ENCODE results near the gene MTHFSD.

MTHFSD gene

DNA sequence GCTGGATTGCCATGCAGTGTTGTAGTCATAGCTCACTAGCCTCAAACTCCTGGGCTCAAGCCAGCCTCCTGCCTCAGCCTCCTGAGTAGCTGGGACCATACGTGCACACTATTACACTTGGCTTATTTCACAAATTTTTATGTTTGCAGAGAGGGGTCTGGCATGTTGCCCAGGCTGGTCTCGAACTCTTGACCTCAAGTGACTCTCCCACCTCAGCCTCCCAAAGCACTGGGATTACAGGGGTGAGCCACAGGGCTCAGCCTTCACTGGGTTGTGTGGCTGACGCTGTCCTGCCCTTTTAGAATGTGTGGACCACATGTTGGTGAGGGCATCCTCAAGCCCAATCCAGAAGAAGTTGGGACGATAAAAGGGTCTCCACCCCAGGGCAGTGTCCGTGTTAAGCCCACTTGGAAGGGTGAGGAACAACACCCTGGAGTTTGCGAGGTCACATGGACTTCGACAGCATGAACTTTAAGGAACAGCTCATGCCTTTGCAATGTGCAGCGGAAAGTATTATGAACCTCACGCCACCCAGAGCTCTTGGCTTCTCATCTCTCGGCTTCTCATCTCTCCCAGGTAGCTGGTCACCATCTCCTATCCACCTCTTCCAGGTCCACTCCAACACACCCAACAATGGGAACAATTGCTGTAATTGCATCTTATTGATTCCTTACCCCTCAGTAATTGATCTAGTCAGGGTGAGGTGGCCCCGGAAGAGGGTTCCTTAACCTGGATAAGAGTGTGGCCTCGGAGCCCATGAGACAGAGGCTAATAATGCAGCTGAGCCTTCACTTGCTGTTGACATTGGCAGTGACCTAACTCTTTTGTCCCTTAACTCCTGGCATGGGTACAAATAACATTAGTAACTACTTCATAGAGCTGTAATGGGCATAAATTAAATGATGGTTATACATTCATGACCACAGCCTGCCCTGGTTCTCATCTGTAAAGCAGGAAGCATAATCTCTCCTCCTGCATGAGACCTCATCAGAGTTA is 30.0 kb upstream of the MTHFSD start:
- DNase-seq = no peak

DNA sequence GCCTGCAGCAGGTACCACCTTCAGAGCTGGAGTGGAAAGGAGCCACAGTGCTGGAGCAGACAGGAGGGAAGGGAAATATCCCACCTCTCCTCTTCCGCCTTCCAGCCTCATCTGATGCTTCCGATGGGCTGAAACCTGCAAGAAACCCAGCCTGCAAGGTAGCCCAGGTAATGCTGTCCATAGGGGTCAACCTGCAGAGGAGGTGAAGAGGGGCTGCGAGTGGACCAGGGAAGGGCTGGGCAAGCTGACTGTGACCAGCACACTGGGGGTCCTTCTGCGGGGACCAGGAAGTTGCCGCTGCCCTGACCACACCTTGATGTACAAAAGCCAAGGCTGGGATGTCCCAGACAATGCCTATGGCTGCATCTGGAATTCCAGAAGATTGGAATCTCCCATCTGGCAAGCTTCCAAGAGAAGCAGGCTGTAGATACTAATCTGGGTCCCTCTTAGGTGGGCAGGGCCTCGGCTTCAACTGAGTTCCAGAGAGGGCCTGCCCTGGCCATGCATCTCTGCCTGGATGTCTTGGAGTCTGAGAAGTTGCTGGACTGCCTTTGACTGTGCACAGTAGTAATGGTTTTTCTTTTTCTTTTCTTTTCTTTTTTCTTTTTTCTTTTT is 29.1 kb upstream of the MTHFSD start:
- DNase-seq = no peak

DNA sequence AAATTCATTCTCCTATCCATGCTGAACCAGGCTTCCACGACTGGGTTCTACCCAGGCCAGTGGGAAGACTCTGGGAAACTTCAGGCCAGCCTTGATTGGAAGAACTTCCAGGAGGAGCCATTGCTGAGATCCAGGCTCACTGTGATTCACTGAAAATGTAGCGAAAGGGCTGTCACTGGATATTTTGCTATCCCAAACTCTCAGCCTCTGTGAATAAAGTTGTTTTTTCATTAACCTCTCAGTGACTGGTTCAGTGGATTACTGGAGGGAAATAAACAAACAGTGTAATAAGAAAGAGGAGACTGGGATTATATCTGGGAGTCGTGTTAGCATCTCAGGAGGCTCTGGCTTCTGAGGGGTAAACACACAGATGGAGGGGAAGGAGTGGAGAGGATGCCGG is 26.4 kb upstream of the MTHFSD start:
- DNase-seq = no peak

DNA sequence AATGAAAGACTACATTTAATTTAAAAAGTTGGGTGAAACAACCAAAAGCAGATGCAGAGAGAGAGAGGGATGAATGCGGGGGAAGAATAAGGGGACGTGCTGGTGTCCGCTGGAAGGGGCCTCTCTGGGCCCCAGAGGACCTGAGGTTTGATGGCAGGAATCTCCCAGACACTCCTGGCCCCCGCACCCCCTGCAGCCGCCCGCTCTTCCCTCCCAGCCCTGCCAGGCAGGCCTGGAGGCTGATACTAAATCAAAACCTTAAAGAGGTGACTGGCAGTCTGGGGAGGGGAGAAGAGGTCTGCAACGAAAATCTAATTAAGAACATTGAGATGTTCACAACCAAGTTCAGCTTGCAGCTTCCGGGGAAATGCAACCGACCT is 25.7 kb upstream of the MTHFSD start:
- DNase-seq = no peak

DNA sequence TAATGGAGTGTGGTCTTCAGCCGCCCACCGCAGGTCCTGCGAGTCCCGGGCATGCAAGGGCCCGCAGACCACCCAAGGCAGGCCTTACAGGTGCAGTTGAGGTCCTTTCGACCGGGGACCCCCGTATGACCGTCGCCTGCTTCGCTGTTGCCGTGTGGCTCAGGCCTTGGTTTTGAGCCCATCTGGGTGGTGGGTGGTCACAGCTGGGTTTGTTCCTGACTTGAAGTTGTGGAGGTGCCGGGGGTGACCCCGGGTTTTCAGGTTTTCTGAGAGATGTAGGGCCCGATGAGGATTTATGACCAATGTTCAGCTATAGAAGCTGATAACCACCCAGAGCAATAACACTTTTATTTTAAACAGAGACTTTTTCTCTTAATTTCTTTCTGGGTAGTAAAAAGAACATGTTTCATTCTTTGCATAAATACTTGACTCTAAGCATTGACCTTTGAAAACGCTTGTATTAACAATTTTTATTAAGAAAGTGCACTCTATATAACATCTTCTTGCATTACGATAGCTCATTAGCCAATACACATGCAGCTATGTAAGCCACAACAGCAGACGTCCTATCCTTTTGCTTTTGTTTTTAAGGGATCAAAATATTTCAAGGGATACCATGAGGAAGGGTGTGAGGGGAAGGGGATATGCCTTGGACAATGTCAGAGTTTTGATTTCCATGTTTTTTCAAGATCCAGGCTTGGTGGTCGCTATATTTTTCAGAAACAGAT is 25.2 kb upstream of the MTHFSD start:
- DNase-seq = no peak

DNA sequence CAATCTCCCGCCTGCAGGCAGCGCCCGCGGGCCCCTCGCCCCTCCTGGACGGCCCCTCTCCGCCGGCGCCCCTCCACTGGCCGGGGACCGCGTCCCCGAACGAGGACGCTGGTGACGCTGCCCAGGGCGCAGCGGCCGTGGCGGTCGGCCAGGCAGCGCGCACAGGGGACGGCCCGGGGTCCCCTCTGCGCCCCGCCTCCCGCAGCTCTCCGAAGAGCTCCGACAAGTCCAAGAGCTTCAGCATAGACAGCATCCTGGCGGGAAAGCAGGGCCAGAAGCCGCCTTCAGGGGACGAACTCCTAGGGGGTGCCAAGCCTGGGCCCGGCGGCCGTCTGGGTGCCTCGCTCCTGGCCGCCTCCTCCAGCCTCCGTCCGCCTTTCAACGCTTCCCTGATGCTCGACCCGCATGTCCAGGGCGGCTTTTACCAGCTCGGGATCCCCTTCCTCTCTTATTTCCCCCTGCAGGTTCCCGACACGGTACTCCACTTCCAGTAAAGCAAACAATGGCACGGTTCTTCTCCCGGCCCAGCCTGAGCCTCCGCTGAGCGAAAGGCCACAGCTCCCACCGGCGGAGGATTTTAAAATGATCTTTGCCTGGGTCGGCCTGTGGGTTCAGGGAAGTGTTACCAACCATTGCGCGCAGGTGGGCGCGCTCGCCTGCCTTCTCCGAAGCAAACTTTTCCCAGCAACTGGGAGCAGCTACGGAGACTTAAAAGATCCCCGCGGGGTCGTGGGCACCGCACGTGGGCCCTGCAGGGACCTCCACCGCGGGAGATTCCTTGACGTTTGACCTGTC is 24.4 kb upstream of the MTHFSD start:
- DNase-seq = no peak

DNA sequence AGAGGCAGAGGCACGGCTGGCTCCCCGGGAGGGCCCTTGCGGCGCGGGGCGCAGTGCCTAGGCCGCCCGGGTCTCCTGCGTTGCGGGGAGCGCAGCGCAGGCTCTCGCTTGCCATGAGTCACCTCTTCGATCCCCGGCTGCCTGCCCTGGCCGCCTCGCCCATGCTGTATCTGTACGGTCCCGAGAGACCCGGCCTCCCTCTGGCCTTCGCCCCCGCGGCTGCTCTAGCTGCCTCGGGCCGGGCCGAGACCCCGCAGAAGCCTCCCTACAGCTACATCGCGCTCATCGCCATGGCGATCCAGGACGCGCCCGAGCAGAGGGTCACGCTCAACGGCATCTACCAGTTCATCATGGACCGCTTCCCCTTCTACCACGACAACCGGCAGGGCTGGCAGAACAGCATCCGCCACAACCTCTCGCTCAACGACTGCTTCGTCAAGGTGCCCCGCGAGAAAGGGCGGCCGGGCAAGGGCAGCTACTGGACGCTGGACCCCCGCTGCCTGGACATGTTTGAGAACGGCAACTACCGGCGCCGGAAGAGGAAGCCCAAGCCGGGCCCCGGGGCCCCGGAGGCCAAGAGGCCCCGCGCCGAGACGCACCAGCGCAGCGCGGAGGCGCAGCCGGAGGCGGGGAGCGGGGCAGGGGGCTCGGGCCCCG is 23.7 kb upstream of the MTHFSD start:
- no peak for DNase-seq

DNA sequence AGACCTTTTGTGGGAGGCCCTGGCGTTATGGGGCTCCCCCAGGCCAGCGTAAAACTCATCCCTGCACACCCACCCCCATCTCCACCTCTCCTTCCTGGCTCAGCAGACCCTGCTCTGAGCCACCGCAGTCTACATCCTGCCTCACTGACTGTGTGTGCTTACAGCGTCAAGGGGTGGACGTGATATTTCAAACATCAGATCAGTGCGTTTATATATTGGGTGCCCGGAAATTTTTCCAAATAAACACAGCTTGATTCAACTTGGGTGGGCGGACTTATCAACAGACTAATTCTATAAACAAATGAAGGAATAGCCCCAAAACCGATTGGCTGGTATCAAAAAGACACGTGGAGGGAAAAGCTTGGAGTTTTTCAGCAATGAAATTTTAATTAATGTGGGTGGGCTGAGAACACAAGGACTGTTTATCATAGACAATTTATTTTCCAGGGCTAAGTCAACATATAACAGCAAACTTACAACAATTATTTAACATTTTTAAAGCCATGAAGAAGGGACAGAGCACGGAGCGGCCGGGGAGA is 23.1 kb upstream of the MTHFSD start, which contains the start of gene FOXL1:
TSS of gene FOXL1 (plus strand) at position 489 of the 539 bp plus-strand sequence. CDS start 175 bp downstream, outside the sequence.
- no peak for DNase-seq

DNA sequence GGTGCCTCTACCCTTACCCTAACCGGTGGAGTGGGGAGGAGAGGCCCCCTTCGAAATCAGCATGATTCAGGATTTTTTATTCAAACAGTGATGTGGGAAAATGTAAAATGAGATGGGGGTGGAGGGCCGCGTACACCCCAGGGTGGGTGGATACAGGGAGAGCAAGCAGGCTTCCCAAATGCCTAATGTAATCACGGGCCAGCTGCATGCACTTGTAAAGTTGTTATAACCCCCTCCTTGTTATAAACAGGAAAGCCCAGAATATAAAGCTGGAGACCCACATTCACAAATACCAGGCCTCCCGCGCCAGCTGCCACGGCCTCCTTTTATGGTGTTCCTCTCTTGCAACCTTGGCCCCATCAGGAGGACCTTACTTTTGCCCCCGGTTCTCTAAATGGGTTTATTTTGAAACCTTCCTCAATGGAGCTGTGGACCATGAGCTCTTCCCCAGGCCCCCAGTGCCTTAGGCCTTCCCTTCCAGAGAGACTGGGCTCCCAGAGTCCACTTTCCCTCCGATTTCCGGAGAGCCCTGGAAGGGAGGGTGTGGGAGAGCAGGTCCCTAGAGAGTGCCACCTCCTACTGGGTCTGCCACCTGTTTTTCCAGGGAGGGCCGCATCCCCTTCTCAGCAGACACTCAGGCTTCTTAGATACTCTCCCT is 22.4 kb upstream of the MTHFSD start:
- no peak for DNase-seq

DNA sequence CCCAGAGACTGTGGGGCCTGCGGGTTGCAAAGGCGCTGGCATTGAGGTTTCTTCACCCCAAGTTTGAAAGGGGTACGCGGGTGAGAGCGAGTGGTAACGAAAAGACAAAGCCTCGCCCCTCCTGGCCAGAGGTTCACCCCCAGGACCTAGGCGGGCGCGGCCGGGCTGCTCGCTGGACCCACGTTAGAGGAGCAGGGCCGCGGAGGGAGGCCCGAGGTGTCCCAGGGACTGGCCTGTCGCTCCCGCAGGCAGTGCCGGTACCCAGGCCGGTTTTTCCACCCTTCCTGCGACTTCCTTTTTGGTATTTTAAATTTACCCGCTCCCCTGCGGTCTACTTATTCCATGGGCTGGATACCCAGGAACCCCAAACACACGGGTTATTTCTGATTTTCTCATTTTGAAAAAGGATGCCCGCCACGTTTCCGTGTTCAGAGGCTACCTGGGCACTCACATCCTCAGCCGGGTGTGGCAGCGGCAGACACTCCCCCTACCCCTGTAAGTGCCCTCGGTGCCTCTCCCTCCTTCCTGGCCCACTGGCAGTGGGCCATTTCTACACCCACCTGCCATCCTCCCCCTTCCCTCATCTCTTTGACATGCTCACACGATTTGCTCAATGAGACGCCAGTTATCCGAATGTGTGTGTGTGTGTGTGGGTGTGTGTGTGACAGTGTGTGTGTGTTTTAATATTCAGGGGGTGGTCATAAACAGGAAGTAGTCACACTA is 21.7 kb upstream of the MTHFSD start:
- DNase-seq = no peak

DNA sequence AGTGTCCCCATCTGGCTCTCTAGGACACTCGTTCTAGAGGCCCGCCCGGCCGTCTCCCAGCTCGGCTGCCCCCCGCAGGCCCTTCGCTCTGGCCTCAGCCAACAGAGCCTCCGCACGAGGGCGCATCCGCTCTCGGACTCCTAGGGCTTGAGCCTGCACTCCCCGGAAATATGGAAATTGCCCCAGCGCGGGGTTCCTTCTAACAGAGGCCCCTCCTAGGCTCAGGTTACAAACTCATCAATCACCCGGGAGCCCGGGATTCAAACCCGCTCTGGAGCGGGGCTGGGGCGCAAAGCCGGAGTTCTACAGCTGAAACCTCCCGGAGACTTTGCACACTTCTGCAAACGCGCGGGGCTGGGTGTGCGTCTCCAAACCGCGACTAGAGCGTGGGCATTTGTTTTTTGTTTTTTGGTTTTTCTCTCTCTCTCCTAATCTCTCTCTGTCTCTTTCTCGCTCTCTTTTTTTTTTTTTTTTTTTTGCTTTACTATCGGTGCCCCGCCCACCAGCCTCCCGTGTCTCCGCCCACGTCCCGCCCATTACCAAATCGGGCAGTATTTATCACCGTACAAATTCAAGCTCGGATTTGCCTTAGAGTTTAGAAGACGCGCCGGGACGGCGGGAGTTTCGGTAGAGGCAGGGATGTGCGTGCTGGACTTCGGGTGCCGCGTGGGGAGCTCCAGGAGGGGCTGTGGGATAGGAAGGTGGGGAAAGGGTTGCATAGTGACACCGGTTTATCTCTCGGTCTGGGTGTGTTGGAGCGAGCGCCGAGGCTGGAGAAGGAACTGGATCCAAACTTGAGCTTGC is 20.9 kb upstream of the MTHFSD start:
- peak in 3 of 56 donors; percentile 2 to 22 (median 16) for DNase-seq

DNA sequence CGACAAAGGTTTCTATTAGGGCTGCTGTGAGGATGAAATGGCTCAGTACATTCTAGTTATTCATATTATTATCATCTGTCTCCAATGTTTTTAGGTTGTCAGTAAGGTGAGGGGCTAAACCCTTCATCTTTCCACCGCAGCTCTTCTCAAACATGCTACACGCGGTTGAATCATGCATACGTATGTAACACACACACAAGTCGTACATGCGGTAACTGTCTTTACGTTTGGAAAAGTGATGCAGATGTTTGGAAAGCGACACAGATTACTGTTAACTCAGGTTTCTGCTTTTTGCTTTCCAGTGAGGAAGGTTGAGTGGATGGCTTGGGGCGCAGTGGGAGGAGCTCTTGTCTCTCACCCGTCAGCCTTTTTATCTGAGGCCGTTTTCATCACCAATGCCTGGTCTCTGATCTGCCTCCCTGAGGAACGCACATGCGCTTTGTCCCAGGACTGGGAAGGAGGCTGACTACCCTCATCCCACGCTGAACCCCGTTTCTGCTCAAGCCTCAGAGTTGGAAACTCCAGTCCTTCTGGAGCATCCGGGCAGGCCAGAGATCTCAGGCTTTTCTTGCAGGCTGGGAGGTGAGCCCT is 20.2 kb upstream of the MTHFSD start:
- DNase-seq = no peak

DNA sequence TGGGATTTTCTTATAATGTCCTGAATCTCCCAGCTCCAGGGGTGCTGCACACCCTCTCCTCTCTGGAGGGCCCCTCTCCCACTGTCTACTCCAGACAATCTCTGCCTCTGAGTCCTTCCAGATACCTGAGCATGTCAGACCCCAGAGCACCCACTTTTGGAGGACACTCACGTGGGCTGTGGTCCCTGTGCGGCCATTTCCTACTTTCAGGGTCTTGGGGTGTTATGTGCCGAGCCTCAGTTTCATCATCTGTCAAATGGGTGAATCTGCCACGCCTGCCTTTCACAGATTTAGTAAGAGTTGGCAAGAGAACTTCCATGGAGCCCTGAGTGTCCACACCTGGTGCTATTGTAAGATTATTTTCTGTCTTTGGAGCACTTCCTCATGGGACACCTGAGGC is 19.6 kb upstream of the MTHFSD start:
- DNase-seq = no peak

DNA sequence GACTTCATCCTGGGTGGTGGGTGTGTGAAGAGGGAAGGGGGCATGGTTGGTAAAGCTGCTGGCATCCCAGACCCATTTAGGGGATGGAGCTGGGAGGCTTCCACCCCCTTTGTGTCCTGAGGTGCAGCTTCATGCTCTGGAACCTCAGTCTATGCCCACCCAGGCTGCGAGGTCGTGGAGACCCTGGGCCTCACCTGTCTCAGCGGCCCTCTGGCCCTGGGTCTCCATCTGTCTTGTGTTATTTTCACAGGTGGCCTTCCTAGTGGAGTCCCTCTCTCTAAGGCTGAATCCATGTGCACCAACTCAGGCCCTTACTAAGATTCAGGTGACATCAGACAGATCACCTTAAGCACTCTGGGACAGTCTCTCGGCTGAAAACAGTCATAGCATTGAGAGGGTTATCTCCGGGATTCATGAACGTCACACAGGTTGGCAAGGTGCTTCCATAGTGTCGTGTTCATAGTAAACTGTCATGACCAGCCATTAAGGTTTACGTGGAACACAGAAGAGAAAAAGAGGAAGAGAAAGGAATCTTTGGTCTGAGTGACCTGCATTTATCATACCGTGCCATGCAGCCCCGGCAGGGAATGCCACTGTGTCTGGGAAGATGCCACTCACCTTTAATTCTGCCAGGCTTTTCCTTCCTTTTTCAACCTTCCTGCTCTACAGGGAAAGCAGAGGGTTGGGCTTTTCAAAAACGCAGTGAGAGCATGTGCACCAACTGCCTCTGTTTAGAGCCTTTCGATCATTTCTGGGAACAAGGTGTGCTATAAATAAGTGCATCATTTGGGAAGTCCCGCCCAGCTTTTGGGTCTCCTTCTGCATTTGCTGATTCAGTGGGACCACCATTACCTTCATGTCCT is 18.8 kb upstream of the MTHFSD start:
- no peak for DNase-seq

DNA sequence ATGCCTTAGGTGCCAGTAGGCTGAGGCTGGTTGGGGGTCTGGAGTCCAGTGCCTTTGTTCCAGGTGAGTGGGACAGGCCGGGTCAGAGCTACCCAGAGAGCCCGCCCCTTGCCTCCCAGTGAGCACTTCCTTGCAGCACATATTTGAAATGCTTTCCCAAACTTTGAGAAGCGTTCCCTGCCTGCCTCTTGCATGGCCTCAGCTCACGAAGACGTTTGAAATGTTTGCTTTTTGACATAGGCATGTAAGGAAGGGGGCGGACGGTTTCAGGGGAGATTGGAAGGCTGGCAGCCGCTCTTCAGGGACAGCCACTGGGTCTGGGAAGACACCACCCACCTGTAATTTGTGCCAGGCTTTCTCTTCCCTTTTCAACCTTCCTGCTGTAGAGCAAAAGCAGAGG is 18.2 kb upstream of the MTHFSD start:
- DNase-seq = no peak

DNA sequence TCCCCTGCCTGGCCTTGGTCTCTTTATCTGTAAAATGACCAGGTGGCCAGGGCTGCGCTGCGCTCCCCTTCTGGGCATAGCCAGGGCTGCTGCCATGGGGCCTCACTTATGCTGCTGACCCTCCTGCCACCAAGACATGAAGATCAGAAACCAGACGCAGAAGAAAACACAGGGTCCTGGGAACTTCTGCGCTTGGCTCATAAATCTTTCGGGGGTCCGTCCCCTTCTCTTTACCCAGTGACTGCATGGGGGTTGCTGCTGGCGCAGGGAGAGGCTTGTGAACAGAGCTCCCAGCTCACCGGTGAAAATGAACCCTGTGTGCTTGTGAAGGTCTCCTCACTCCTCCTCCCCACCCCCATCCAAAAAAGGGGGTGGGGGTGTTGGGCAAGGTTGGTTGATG is 17.6 kb upstream of the MTHFSD start:
- DNase-seq = no peak

DNA sequence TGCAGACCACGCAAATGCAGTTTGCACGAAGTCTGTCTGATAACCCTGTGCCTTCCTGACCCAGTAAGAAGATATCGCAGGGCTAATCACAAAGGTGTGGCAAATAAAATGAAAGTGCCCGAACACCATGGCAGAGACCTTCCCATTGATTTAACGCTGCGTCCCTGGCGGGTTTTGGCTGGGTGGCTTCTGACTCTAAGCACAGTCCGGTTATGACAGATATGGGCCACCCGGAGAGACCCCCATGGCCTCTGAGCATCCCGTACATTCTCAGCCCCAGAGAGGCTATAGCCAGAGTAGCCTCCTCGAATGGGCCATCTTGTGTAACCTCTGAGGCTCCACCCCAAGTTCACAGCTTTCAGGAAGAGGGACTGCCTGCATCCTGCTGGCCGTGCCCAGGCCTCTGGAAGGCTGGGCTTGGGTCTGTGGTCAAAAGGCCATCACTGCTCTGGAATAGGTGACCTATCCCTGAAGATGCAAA is 17.0 kb upstream of the MTHFSD start:
- DNase-seq = no peak

Measured in amygdala (tissue), 56 donors.